GM19240 (cell line): ENCODE results near the gene CCDC15.
"Not testable (repeated sequence)": the region's sequence is repeated elsewhere in the genome, so short reads cannot be mapped to it uniquely, and the experiment has no call there.

Experiments
- DNase-seq: peaks from one replicate; pipeline ENCODE4 v3.0.0; 2011; ENCODE audit warnings: low spot score; ENCODE audit not compliant: insufficient read length

CCDC15 gene

DNA sequence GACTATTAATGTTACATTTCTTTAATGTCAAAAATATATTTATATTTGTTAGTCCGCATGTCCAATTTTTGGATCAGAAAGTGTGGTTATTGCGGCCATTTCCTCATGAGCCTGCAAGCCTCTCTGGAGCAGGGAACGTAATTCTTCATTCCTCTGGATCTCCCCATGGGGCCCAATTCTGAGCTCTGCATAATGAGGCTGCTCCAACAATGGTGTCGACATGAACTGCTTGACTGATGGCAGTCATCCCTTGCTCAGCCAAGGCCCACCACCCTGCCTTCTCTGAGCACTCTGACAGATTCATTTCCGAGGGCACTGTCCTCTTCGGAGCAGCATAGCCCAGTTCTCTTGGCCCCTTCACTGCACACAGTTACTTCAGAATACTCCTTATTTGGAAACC lies 15.0 kb upstream of the CCDC15 start:
- no peak for DNase-seq

DNA sequence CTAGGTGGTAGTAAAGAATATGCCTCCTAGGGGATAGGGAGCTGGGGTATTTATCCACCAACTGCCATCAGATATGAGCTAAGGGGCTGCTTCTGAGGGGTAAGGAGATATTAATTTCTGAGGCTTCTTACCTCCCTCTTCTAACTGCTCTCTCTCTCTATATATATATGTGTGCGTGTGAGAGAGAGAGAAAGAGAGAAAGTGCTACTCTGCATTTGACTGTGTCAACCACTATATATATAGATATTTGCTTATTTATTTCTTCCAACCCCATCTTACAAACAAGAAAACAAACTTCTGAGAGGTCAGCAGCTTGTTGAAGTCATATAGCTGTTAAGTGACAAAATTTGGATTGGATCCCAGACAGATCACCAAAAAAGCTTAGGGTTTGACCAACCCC lies 12.3 kb upstream of the CCDC15 start:
- no peak for DNase-seq

DNA sequence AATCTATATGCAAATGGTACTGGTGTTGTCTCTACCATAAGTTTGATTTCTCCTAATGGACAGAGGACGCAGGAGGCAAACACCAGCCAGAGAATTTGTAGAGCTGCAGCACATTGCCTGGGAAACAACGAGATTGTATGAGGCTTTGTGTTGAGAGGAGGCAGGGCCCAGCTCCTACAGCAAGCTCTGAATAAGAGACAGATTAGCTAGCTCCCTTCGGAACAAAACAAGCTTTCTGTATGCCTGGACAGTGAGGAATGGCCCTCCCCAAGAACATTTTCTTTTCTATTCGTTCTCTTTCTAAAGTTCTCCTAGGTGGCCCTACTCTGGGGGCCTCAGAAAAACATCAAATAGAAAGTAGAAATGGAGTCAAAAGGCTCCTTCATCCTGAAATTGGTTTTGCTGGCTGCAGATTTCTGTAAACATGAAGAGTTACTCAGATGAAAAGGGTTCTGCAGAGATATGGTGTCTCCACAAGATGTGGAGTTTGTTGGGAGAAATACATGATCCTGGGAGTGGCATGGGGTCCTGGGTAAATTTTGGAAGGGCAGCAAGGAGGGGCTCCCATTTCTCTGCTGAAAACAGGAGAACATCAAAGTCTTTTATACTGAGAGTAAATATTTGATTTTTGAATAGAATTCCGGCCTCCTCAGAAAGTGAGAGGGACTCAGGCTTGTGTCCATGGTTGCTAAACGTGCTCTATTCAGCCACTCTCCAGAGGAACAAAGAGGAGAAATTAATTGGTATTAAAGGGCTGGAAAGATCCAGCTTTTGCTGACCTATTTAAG lies 11.3 kb upstream of the CCDC15 start:
- no peak for DNase-seq

DNA sequence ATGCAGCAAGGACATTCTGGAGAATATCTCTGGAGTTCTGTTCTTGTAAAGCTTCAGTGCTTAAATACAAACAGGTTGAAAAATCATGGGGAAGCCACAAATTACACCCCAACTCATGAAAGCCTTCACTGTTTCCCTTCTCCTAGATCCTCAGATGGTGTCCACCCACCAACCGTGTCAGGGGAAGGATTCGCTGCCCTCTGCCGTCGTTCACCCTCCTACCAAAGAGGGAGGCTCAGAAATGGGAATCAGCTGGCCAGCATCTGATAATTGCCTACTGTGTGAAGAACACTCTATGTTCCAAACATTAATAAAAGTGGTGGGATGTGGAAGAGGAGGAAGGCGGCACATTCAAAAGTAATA lies 10.8 kb upstream of the CCDC15 start:
- no peak for DNase-seq

DNA sequence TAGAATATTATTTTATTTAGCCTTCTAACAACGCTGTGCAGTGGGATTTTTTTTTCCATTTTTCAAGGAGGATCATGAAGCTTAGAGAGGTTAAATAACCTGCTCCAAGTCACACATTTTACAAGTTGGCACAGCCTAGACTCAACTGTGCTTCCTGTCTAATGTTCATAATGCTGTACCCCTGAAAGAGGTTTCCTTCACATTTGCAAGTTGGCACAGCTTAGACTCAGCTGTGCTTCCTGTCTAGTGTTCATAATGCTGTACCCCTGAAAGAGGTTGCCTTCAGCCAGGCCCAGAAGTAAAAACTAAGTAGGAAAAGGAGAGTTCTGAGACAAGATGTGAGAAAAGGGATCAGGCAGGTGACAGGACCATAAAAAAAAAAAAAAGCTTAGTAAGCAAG lies 10.3 kb upstream of the CCDC15 start:
- no peak for DNase-seq

DNA sequence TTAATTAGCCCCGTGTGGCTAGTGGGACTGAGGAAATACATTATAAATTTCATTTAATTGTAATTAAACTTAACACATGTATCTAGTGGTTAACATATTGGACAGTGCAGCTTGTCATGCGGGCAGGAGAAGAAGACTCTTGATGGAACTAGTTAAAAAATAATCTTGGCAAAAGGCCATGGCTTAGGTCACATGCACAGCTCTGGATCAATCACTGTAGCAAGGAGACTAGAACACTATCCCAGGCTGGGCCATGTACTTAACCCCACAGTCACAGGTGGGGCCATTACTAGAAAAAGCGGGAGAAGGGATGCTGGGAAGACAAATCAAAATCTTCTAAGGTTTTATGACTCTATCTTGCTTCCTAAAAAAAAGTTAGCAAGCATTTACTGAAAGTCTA lies 9.4 kb upstream of the CCDC15 start:
- DNase-seq = no peak

DNA sequence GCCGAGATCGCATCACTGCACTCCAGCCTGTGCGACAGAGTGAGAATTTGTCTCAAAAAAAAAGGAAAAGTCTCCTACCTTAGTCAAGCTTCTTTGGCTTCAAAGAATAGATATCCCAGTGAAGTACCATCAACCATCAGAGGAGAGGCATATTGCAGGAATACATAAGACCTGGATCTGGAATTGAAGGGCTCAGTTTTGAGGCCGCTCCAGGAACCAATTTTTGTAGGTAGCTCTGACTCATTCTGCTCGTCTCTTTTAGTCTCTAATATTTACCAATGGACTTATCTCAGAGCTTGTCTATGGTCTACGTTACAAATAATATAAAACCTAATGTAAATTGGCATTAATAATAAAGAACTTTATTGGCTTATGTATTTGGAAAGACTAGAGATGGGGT lies 8.2 kb upstream of the CCDC15 start:
- DNase-seq = no peak

DNA sequence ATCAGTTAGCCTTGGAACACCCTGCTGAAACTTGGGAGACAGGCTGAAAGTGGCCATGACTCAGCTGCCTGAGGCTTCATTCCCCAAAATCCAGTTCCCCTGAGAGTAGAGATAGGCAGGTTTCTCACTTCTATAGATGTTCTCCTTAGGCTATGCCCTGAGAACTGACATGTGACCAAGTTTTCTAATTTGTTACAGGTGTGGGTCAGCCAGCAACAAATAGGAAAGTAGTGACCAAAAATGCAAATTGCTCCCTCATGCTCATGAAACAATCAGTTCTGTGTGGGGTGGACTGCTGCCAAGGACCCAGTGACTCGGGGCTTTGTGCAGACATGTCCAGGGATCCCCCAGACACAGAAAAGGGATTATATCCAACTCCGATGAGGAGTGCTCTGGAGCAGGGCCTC lies 7.3 kb upstream of the CCDC15 start:
- DNase-seq = no peak

DNA sequence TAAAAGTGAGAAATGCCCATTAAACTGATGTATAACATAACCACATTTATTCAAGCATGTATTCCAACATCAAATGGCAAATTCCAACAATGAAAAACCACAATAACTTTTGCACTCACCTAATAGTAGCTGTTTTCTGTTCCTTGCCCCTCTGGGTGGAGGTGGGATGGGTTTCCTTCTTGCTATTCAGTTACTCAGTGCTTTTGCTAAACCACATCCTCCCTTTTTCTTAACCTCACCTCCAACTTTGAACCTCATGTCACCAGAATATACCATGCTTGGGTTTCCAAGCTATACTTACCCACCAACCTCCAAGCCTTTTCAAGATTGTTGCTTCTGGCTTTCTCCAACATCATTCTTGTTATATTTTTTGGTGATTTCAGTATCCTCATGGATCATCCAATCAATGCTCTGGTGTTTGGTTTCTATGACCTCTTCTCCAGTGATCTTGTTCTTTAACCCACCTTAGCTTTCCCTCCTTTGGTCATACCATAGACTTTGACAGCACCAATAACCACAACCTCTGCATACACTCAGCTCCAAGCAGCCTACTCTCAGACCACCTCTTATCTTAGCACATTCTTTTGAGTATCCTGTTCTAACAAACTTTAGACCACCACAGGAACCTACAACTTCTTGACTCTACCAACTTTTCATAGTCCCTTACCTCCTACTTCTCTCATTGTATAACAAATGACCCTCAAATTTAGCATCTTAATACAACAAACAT lies 3.2 kb upstream of the CCDC15 start:
- no peak for DNase-seq

DNA sequence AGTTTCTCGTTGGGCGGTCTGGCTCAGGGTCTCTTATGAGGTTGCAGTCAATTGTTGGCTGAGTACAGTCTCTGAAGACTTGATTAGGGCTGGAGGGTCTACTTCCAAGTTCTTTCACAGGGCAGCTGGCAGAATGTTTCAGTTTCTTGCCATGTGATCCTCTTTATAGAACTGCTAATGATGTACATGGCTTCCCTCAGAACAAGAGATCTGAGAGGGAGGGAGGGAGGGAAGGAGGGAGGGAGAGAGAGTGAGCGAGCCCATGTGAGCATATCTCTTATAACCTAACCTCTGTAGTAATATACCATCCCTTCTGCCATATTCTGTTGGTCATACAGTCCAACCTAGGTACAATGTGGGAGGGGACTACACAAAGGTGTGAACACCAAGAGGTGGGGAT lies 2.7 kb upstream of the CCDC15 start:
- no peak for DNase-seq

DNA sequence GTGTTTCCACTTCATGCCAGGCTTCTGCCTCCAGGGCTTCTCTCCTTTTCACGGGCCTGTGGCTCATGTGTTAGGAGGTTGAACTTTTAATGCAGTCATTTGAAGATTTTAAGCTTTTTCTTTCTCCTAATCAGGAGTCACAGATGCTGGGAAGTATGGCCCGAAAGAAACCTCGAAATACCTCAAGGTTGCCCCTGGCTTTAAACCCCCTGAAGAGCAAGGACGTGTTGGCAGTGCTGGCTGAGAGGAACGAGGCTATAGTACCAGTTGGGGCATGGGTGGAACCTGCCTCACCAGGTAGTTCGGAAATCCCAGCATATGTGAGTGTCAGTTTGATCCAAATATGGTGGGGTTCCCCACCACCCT lies 571 bp downstream of the CCDC15 start:
- DNase-seq = no peak

DNA sequence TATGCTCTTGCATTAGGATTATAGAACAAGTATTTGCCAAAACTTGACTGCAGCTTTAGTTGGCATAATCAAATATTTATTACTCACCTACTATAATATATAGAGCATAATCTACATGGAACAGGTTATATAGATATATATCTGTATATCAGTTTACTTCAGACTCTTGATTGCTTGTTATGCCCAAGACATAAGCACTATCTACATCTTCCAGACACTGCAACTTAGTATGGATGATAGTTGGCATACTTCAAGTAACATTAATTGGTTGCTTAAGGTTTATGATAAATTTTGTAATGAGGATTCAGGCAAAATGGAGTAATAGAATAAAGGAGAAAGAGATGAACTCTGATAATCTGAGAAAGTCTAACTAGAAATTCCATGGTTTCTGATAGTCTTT lies 1.0 kb downstream of the CCDC15 start:
- DNase-seq = no peak

DNA sequence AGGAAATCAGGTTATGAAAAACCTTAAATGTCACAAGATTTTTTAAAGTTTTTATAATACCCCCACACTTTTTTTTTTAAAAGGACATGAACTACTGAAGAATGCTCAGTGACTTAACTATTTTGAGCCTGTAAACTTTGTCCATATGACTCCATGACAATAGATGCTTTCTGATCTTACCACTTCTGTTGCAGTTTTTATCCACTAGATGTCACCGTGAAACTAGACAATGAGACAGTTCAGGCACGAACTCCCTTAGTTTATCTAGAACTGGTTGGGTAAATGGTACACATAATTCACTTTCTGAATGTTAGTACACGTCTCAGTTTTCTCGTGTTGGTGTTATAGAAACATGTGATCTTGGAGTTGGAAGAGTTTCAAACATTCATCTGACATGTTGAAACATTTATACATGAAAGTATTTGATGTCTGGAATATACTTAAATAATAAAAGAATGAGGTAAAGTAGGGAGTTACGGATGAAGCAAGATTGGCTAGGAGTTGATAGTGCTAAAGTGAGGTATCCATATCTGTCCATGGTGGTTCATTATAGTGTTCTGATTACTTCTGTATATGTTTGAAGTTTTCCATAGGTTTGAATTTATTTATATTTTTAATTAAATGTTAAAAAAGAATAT lies 8.1 kb downstream of the CCDC15 start:
- no peak for DNase-seq

DNA sequence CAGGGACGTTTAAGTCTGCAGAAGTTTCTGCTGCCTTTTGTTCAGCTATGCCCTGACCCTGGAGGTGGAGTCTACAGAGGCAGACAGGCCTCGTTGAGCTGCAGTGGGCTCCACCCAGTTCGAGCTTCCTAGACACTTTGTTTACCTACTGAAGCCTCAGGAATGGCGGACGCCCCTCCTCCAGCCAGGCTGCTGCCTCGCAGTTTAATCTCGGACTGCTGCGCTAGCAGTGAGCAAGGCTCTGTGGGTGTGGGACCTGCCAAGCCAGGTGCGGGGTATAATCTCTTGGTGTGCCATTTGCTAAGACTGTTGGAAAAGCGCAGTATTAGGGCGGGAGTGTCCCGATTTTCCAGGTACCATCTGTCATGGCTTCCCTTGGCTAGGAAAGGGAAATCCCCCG lies 14.2 kb downstream of the CCDC15 start:
- not testable (repeated sequence) for DNase-seq

DNA sequence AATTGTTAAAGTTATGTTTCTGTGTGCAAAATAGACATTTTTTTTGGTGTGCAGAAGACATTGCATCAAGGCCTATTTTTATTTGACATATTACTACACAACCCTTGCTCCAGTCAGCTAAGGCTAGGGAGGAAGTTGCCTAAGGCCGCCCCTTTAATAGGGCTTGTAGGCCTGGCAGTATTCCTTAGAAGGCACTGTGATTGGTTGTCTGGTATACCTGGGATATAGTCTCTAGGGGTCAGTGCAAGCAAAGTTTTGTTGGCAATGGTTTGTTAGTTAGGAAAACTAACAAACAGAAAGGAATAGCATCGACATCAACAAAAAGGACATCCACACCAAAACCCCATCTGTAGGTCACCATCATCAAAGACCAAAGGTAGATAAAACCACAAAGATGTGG lies 16.9 kb downstream of the CCDC15 start:
- DNase-seq = no peak

DNA sequence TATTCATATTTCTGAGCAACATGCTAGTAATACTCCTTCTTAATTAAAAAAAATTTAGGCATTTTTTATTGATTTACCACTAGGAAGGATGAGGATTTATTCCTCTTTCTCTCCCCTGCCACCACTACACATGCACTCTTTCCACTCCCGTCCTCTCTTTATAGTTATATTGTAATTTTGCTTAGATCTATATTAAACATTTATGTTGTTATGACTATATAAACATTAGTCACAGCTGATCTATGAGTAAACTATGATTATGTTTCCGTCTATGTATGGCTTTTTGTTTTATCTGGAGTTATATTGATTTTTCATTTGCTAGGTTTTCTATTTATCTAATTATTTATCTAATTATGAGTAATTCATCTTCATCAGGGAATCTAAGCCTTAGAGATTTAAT lies 17.8 kb downstream of the CCDC15 start:
- no peak for DNase-seq

DNA sequence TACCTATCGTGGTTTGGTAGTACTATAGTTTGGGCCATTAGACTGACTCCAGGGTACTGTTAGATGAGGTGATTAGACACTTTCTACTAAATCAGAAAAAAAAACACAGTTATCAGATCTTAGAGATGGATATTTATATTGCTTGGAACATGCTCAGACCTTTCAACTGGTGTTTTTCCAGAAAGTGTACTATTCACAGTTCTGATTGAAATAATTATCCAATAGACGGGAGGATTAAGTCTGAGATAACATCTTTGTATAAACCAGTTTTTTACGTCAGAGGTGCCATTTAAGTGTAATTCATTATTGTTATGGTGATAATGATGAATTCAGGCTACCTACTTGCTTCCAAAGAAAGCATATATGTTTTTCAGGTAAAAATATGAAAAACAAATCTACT lies 22.5 kb downstream of the CCDC15 start:
- DNase-seq = no peak

DNA sequence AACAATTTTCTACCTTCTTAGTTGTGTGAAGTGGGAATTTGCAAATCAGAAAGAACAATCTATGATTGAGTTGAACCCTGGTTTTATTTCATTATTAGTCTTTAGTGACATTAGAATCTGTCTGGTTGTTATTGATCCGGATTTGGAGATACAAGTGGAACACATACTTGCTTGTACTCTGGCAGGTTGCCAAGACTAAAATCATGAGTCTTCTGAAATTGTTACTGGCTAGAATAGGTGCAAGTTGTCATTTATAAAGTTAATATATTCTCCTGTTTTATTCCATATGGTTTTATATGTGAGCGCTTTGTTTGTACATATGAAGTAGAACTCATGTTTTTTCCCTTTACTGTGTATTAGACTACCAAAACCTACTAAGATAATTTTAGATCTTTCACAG lies 23.0 kb downstream of the CCDC15 start:
- DNase-seq = no peak

DNA sequence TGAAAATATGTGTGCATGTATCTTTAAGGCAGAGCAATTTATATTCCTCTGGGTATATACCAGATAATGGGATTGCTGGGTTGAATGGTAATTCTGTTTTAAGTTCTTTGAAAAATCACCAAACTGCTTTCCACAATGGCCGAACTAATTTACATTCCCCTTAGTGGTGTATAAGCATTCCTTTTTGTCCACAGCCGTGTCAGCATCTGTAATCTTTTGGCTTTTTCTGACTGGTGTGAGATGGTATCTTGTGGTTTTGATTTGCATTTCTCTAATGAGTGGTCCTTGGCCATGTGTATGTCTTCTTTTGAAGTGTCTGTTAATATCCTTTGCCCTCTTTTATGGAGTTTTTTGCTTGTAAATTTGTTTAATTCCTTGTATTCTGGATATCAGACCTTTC lies 24.3 kb downstream of the CCDC15 start:
- DNase-seq = no peak

DNA sequence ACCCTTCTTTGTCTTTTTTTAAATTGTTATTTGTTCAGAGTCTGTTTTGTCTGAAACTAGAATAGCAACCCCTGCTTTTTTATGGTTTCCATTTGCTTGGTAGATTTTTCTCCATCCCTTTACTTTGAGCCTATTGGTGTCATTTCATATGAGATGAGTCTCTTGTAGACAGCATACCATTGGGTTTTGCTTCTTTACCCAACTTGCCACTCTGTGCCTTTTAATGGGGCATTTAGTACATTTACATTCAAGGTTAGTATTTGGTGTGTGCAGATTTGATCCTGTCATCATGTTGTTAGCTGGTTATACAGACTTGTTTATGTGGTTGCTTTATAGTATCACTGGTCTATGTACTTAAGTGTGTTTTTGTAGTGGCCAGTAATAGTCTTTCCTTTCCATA lies 28.0 kb downstream of the CCDC15 start:
- no peak for DNase-seq

DNA sequence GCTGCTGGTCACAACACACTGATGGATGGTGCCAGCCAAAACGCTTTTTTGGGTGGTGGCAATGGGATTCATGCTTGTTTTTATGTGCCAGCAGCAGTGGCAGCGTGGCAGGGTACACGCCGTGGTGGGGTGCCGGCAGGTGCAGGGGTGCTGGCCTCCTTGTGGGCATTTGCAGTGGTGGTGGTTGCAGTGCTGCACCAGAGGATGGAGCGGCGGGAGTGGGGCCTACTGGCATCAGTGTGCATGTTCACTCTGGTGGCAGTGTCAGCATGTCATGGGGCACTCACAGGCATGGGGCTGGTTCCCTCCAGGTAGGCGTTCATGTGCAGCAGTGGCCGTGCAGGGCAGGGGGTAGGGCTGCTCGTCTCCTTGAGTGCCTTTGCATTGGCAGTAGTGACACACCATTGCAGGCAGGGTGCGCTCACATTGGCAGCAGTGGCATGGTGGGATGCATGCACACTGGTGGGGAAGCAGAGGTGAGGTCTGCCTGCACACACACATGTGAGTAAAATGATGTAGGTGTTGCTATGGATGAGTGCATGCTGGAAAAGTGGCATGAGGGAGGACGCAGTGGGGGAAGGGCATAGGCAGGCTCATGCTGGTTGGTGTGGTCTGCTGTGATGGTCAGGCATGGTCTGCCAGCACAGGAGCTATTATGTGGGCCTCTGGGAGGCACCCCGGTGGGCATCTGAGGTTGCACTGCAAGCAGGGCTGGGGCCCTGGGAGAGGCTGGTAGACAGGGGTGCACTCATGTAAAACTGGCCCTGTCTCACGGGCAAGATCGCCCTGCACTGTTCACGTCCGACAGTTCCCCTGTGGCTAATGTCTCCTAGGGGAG lies 29.9 kb downstream of the CCDC15 start:
- DNase-seq = no peak

DNA sequence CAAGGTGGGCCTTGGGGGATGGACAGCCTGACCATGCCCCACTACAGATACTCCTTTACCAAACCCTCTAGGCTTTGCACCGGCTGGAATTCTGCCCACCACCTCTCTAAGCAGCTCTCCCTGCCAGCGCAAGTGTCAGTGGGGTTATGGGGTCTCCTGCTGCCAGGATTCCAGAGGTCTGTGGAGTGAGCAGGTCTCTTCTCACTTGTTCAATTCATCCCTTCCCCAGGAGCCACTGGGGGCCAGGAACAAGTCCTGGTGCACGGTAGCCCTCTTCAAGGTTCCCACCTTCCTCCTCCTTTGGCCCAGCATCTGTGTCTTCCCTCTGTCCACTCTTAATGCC lies 30.5 kb downstream of the CCDC15 start:
- no peak for DNase-seq
